Gastroesophageal sphincter (tissue), 4 donors: ENCODE measurements around the gene AKR1A1. TPM values are rescaled to one million over a fixed set of nuclear protein-coding genes. Genes with fewer than 3 reads are reported as not detected.

Experiments
- ATAC-seq: fragments of 150-250 bp; one replicate; pipeline ENCODE4 v1.9.1; 2016; ENCODE audit warnings: mild to moderate bottlenecking, moderate library complexity
- H3K27ac ChIP-seq, 4 donors: fragments of 200-600 bp; sonication (generic) in 3 of 4; 1 replicate in 3 of 4; 2 replicates in 1 of 4; pipeline ENCODE4 v1.5.1; 2016 to 2019
- H3K27me3 ChIP-seq: fragments of 200-600 bp; sonication (generic); one replicate; pipeline ENCODE4 v1.5.1; 2019
- H3K36me3 ChIP-seq, 2 donors: fragments of 200-600 bp; sonication (generic); one replicate each; pipeline ENCODE4 v1.5.1; 2019; ENCODE audit warnings: control low read depth in 1 of 2
- H3K4me1 ChIP-seq, 3 donors: fragments of 200-600 bp; sonication (generic); 1 replicate in 2 of 3; 2 replicates in 1 of 3; pipeline ENCODE4 v1.5.1; 2016 to 2019; ENCODE audit warnings: control low read depth in 2 of 3
- H3K4me3 ChIP-seq, 2 donors: fragments of 200-600 bp; sonication (generic); one replicate each; pipeline ENCODE4 v1.5.1; 2019; ENCODE audit warnings: mild to moderate bottlenecking in 1 of 2, moderate library complexity in 1 of 2
- H3K9me3 ChIP-seq, 3 donors: fragments of 200-600 bp; sonication (generic); one replicate each; pipeline ENCODE4 v1.5.1; 2017 to 2019; ENCODE audit warnings: control low read depth in 2 of 3
- CTCF ChIP-seq, 4 experiments: fragments of 200-600 bp in 2 of 4; fragments of 450-650 bp in 2 of 4; sonication (generic) in 1 of 4; IDR thresholded peaks; one replicate each; pipeline ENCODE4 v1.5.1; 2017 to 2019; ENCODE audit warnings: antibody characterized with exemption in 4 of 4, mild to moderate bottlenecking in 2 of 4, moderate library complexity in 2 of 4
- EP300 ChIP-seq: sonication (generic); formaldehyde crosslinking; IDR thresholded peaks from one replicate; pipeline ENCODE4 v1.6.1; 2017; ENCODE audit warnings: antibody characterized with exemption, mild to moderate bottlenecking
- POLR2A ChIP-seq, 2 donors: fragments of 450-650 bp; IDR thresholded peaks; one replicate each; pipeline ENCODE4 v1.6.1; 2017; ENCODE audit warnings: antibody characterized with exemption in 2 of 2, mild to moderate bottlenecking in 2 of 2, moderate library complexity in 1 of 2
- POLR2AphosphoS5 ChIP-seq: sonication (generic); formaldehyde crosslinking; IDR thresholded peaks from one replicate; pipeline ENCODE4 v1.6.1; 2017; ENCODE audit warnings: antibody characterized with exemption
- WGBS, 2 donors: methylation state at CpG; one replicate each; pipeline ENCODE4 v1.1.5; 2018; ENCODE audit warnings: low coverage in 1 of 2; 5-methylcytosine and 5-hydroxymethylcytosine counted together
- total RNA-seq, 4 donors: library from RNA; depleted of rRNA; stranded (reverse); fragments of >200 nt; gene quantifications; one replicate each; pipeline ENCODE4 v1.1.0, GENCODE V29; 2016

AKR1A1 gene
- total RNA-seq, 4 donors from 2014 or later, result 43.0 to 56.9 (median 46.5) TPM

- Histone ChIP-seq H3K36me3 (peaks cover 0 to 54% of the 10 kb centered on the region in 2 donors), H3K27ac (no peak overlapping the region), H3K4me3 (no peak overlapping the region), H3K9me3 (no peaks in the 10 kb centered on the region), H3K4me1 (peaks cover 0 to 17% (median 0%) of the 10 kb centered on the region in 3 donors), H3K27me3 (no peaks in the 10 kb centered on the region)
- no peak for TF ChIP-seq POLR2A (IDR thresholded peaks at IDR 0.05)
- no peak for TF ChIP-seq CTCF (IDR thresholded peaks at IDR 0.05)
- TF ChIP-seq EP300, result no peak
- no peak for TF ChIP-seq POLR2AphosphoS5
- WGBS, 2 donors, result 78 to 92% methylated on average over 2 of the region's 2 CpGs
- ATAC-seq, result no peak
Measured at GRCh38 chr1:45604239-45604638, 53.6 kb downstream of the AKR1A1 start.

- ATAC-seq, result no peak
- 61 to 73% methylated on average over 5 to 6 of the region's 6 CpGs for WGBS, 2 donors
- TF ChIP-seq CTCF (IDR thresholded peaks at IDR 0.05), result no peak
- TF ChIP-seq POLR2AphosphoS5, result no peak
- no peak for TF ChIP-seq EP300
- no peak for TF ChIP-seq POLR2A (IDR thresholded peaks at IDR 0.05)
Measured at GRCh38 chr1:45607404-45608074, 56.9 kb downstream of the AKR1A1 start.

GRCh38 chr1:45608175-45609156 is 57.8 kb downstream of the AKR1A1 start:
- no peak for TF ChIP-seq CTCF (IDR thresholded peaks at IDR 0.05)
- no peak for TF ChIP-seq EP300
- TF ChIP-seq POLR2A (IDR thresholded peaks at IDR 0.05), result no peak
- no peak for TF ChIP-seq POLR2AphosphoS5
- Histone ChIP-seq H3K27ac (peak overlapping the region in 3 of 4 donors; percentile 17 to 32 (median 31)), H3K27me3 (no peaks in the 10 kb centered on the region), H3K9me3 (no peaks in the 10 kb centered on the region), H3K36me3 (peaks cover 0 to 79% of the 10 kb centered on the region in 2 donors), H3K4me1 (peaks cover 0 to 17% (median 0%) of the 10 kb centered on the region in 3 donors), H3K4me3 (no peak overlapping the region)
- WGBS, 2 donors, result 78 to 79% methylated on average over 4 to 5 of the region's 5 CpGs
- ATAC-seq, result no peak

More at GRCh38 chr1:45607404-45608074, 56.9 kb downstream of the AKR1A1 start:
- no peak overlapping the region for H3K4me3 ChIP-seq
- H3K27me3 ChIP-seq, result no peaks in the 10 kb centered on the region
- H3K9me3 ChIP-seq, result no peaks in the 10 kb centered on the region
- peaks cover 0 to 17% (median 0%) of the 10 kb centered on the region in 3 donors for H3K4me1 ChIP-seq
- peaks cover 0 to 74% of the 10 kb centered on the region in 2 donors for H3K36me3 ChIP-seq
- H3K27ac ChIP-seq, result peak overlapping the region in 1 of 4 donors; percentile 6

GRCh38 chr1:45610589-45611226 is 60.1 kb downstream of the AKR1A1 start:
- Histone ChIP-seq H3K27me3 (no peaks in the 10 kb centered on the region), H3K4me1 (peaks cover 0 to 17% (median 0%) of the 10 kb centered on the region in 3 donors), H3K27ac (no peak overlapping the region), H3K9me3 (no peaks in the 10 kb centered on the region), H3K36me3 (peaks cover 3 to 91% of the 10 kb centered on the region in 2 donors), H3K4me3 (no peak overlapping the region)
- TF ChIP-seq POLR2A (IDR thresholded peaks at IDR 0.05), result no peak
- no peak for TF ChIP-seq CTCF (IDR thresholded peaks at IDR 0.05)
- no peak for TF ChIP-seq POLR2AphosphoS5
- no peak for TF ChIP-seq EP300
- WGBS, 2 donors, result 92 to 100% methylated on average over 2 to 10 of the region's 10 CpGs
- no peak for ATAC-seq
